Immature natural killer cell (primary cell): ENCODE data around the gene GLB1L. TPM values are rescaled to one million over a fixed set of nuclear protein-coding genes. Genes with fewer than 3 reads are reported as not detected.
"Not testable (repeated sequence)": the region's sequence is repeated elsewhere in the genome, so short reads cannot be mapped to it uniquely, and the experiment has no call there.

Source experiments
- DNase-seq, 3 donors: peaks; one replicate each; pipeline ENCODE4 v3.0.0; 2022; ENCODE audit warnings: mixed read lengths in 1 of 3
- H3K27ac Mint-ChIP-seq, 6 donors: one replicate each; pipeline ENCODE4 v1.8.0; 2020; ENCODE audit warnings: mixed read lengths in 6 of 6, mild to moderate bottlenecking in 5 of 6, inconsistent platforms in 4 of 6, moderate library complexity in 3 of 6
- H3K27me3 Mint-ChIP-seq, 3 donors: one replicate each; pipeline ENCODE4 v1.8.0; 2020 to 2021; ENCODE audit warnings: low read depth in 3 of 3, mild to moderate bottlenecking in 3 of 3, mixed read lengths in 3 of 3, moderate library complexity in 3 of 3, inconsistent platforms in 1 of 3
- H3K36me3 Mint-ChIP-seq, 3 donors: one replicate each; pipeline ENCODE4 v1.8.0; 2020; ENCODE audit warnings: mixed read lengths in 3 of 3, inconsistent platforms in 2 of 3, mild to moderate bottlenecking in 2 of 3
- H3K4me1 Mint-ChIP-seq, 2 donors: one replicate each; pipeline ENCODE4 v1.8.0; 2020; ENCODE audit warnings: inconsistent platforms in 2 of 2, mild to moderate bottlenecking in 2 of 2, mixed read lengths in 2 of 2, moderate library complexity in 1 of 2
- H3K4me3 Mint-ChIP-seq, 5 donors: one replicate each; pipeline ENCODE4 v1.8.0; 2020; ENCODE audit warnings: mild to moderate bottlenecking in 5 of 5, mixed read lengths in 5 of 5, inconsistent platforms in 3 of 5, moderate library complexity in 3 of 5
- H3K9me3 Mint-ChIP-seq, 6 donors: one replicate each; pipeline ENCODE4 v1.8.0; 2020; ENCODE audit warnings: mild to moderate bottlenecking in 6 of 6, mixed read lengths in 6 of 6, inconsistent platforms in 4 of 6, moderate library complexity in 3 of 6
- polyA plus RNA-seq, 3 donors: library from polyadenylated mRNA; unstranded; fragments of 300-500 nt; fragmentation: Illumina TruSeq; gene quantifications; one replicate each; pipeline ENCODE4 v1.2.3, GENCODE V29; 2021

GLB1L gene
- polyA plus RNA-seq = 1 to 10 TPM in 1 of 3 donors, under 1 TPM in 1, not detected in 1; 0.44 to 1.0 TPM

DNA sequence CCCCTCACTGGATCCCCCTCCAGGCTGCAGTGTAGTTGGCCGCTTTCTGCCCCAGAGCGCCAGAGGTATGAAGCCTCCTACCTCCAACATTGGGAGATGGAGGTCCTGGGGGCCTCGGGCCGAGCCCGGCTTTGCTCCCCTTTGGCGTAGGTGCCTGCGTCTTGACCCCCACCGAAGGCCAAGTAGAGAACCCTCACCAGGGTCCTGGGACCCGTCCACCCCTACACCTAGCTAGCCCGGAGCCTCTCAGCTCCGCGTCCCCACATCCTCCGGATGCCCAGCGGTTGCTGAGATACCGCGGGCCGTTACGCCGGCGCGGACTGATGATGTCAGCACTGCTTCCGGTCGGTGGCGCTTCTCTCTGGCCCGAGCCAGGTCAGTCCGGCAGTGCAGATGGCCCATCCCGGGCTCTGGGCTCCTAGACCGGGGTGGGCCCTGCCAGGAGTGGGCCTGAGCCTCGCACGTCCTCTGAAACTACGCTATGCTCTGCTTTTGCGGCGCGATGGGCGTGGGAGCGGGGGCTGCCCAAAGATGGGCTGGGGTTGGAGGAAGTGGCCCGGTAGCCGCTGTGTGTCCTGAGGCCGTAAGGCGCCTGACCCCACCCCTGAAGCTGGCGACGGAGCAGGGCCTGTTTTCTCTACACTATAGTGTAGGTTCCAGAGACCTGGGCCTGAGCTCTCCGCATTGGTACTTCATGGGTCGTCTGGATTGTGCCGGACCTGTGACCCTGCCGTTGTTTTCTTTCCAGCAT, at the start of gene GLB1L, which contains the start of gene STK16:
Gene GLB1L (minus strand): TSS at position 297 of the 751 bp plus-strand sequence. CDS start 1,871 bp downstream, outside the sequence.
Gene STK16 (plus strand): TSS at position 332 of the 751 bp plus-strand sequence. CDS start 521 bp downstream, outside the sequence.
- peak within 1 kb of the TSS; percentile 89 to 93 (median 90) for H3K4me3 Mint-ChIP-seq
- peak within 1 kb of the TSS; percentile 93 to 98 (median 98) for H3K27ac Mint-ChIP-seq
- H3K9me3 Mint-ChIP-seq = no peaks in the 10 kb centered on the region
- peaks cover 63 to 67% of the 10 kb centered on the region in 2 donors for H3K4me1 Mint-ChIP-seq
- H3K27me3 Mint-ChIP-seq = peaks cover 12 to 31% (median 26%) of the 10 kb centered on the region in 3 donors
- H3K36me3 Mint-ChIP-seq = peaks cover 0 to 16% (median 12%) of the 10 kb centered on the region in 3 donors
- DNase-seq = peak; percentile 92 to 93 (median 93)

DNA sequence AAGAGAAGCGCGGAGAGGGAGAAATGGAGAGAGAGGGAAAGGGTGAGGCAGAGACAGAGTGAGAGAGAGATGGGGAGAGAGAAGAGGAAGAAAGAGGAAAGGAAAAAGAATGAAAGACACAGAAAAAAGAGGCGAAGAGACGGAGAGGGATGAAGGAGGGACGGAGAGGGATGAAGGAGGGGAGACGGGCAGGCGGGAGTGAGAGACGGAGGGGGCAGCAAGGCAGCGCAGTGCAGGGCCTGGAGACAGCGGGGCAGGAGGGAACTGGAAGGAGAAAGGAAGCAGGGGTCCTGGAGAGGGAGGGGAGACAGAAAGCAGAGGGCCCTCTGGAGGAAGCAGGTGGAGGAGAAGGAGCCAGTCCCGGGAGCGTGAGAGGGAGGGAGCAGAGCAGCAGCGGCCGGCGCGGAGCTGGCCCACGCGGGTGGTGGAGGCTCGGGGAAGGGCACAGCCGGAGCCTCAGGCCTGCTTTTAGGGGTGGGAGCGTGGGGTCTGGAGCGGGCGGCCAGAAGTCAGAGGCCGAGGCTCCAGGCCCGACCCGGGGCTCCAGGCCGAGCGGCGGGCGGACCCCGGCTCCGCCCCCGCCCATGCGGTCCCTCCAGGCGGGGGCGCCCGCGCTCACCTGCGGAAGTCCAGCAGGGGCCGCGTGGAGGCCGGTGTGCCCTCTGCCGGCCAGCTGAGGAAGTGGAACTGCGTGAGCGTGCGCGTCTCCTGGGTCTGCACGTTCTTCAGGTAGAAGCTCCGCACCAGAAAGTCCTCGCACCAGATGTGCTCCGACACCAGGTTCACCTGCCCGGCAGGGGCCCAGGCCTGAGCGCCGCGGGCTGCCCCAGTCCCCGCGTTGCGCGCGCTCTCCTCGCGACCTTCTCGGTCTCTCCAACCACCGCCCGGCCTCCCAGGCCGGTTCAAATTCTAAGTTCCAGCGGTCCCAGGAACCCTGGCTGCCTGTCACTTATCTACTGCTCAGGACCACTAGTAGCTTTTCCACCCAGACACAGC, 49.4 kb upstream of the GLB1L start:
- peak overlapping the region; percentile 29 to 98 (median 92) for H3K27ac Mint-ChIP-seq
- peak; percentile 88 to 91 (median 90) for DNase-seq
- no peaks in the 10 kb centered on the region for H3K9me3 Mint-ChIP-seq
- H3K4me1 Mint-ChIP-seq = peaks cover 10 to 17% of the 10 kb centered on the region in 2 donors
- peak overlapping the region; percentile 73 to 86 (median 77) for H3K4me3 Mint-ChIP-seq
- H3K27me3 Mint-ChIP-seq = peaks cover 6 to 10% (median 7%) of the 10 kb centered on the region in 3 donors
- no peaks in the 10 kb centered on the region for H3K36me3 Mint-ChIP-seq

GRCh38 chr2:219293736-219294231, 48.5 kb upstream of the GLB1L start:
- peak overlapping the region; percentile 73 to 86 (median 77) for H3K4me3 Mint-ChIP-seq
- H3K27me3 Mint-ChIP-seq = peaks cover 2 to 10% (median 7%) of the 10 kb centered on the region in 3 donors
- H3K27ac Mint-ChIP-seq = peak overlapping the region in 5 of 6 donors; percentile 86 to 98 (median 97)
- DNase-seq = no peak
- H3K36me3 Mint-ChIP-seq = no peaks in the 10 kb centered on the region
- no peaks in the 10 kb centered on the region for H3K9me3 Mint-ChIP-seq
- H3K4me1 Mint-ChIP-seq = peaks cover 10 to 17% of the 10 kb centered on the region in 2 donors

- H3K4me3 Mint-ChIP-seq = peak overlapping the region in 1 of 5 donors; percentile 35
These were observed 47.4 kb upstream of the GLB1L start for GRCh38 chr2:219292616-219293015.

DNA sequence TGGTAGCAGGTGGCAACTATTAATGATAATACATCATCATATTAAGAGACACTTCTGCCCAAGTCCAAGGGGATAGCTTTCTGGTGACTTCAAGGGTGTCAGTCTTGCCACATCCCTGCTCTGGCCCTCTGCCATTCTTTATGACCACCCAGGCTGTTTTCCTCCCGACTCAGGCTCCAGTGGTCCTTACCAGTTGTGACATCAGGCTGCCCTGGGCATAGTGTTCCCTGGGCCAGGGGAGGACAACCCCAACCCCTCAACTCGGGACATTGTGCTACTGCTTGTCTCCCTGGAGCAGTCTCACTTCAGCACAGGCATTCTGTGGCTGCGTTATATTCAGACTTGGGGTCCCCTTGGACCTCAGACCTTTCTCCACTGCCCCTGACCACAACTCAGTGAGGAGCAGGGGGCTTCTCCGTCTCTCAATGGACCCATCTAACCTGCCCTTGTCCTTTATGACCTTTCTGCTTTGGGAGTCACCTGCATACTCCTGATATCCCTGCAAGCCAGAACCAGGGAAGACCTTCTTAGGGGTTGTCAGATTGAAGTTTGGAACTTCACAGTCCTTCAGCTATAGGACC, 46.8 kb upstream of the GLB1L start:
- peaks cover 0 to 6% (median 5%) of the 10 kb centered on the region in 3 donors for H3K27me3 Mint-ChIP-seq
- H3K4me3 Mint-ChIP-seq = no peak overlapping the region
- no peak for DNase-seq
- H3K4me1 Mint-ChIP-seq = peaks cover 10 to 16% of the 10 kb centered on the region in 2 donors
- no peaks in the 10 kb centered on the region for H3K9me3 Mint-ChIP-seq
- H3K36me3 Mint-ChIP-seq = no peaks in the 10 kb centered on the region
- peak overlapping the region in 5 of 6 donors; percentile 16 to 87 (median 67) for H3K27ac Mint-ChIP-seq

More at GRCh38 chr2:219292616-219293015, 47.4 kb upstream of the GLB1L start:
- no peaks in the 10 kb centered on the region for H3K36me3 Mint-ChIP-seq
- peaks cover 0 to 10% (median 4%) of the 10 kb centered on the region in 3 donors for H3K27me3 Mint-ChIP-seq
- peaks cover 10 to 16% of the 10 kb centered on the region in 2 donors for H3K4me1 Mint-ChIP-seq
- no peaks in the 10 kb centered on the region for H3K9me3 Mint-ChIP-seq
- H3K27ac Mint-ChIP-seq = peak overlapping the region in 3 of 6 donors; percentile 71 to 87 (median 74)
- no peak for DNase-seq

GRCh38 chr2:219291394-219291793, 46.1 kb upstream of the GLB1L start:
- Mint-ChIP-seq H3K27me3 (peaks cover 0 to 6% (median 5%) of the 10 kb centered on the region in 3 donors), H3K36me3 (no peaks in the 10 kb centered on the region), H3K4me3 (no peak overlapping the region), H3K9me3 (no peaks in the 10 kb centered on the region), H3K27ac (peak overlapping the region in 3 of 6 donors; percentile 74 to 87 (median 80)), H3K4me1 (peaks cover 10 to 16% of the 10 kb centered on the region in 2 donors)
- no peak for DNase-seq

DNA sequence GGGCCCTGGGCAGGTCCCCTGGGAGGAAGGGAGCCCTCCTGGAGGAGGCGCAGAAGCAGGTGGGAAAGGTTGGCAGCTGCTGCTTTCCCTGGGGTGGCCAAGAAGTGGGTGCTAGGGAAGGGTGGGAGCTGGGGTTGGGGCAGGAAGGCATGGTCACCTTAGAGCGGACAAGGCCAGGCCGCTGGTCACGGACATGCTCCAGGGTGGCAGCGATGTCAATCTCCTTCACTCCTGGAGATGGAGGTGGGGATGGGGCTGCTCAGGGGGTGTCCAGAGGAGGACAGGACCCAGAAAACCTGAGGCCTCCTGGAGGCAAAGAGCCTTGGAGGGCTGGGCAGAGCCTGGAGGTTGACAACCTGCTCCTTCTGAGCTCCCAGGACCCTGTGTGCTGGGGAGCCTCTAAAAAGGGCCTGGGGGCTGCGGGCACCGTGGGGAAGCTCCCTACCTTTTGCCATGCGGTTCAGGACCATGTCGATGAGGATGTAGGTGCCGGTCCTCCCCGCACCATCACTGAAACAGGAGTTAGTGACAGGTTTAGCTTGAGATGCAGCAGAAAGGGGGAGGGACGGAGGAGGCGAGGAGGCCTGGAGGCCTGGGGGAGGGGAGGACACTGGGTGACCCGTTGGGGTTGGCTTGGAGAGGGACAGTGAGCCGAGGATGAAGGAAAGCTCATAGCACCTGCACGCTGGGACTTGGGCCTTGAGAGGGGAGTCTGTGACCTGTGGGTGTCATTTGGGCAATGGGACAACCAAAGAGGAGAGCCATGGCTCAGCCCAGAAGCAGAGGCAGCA, 45.3 kb upstream of the GLB1L start:
- Mint-ChIP-seq H3K27ac (peak overlapping the region in 4 of 6 donors; percentile 28 to 74 (median 44)), H3K4me1 (peaks cover 10 to 13% of the 10 kb centered on the region in 2 donors), H3K9me3 (no peaks in the 10 kb centered on the region), H3K36me3 (no peaks in the 10 kb centered on the region), H3K4me3 (no peak overlapping the region), H3K27me3 (peaks cover 0 to 6% (median 3%) of the 10 kb centered on the region in 3 donors)
- no peak for DNase-seq

DNA sequence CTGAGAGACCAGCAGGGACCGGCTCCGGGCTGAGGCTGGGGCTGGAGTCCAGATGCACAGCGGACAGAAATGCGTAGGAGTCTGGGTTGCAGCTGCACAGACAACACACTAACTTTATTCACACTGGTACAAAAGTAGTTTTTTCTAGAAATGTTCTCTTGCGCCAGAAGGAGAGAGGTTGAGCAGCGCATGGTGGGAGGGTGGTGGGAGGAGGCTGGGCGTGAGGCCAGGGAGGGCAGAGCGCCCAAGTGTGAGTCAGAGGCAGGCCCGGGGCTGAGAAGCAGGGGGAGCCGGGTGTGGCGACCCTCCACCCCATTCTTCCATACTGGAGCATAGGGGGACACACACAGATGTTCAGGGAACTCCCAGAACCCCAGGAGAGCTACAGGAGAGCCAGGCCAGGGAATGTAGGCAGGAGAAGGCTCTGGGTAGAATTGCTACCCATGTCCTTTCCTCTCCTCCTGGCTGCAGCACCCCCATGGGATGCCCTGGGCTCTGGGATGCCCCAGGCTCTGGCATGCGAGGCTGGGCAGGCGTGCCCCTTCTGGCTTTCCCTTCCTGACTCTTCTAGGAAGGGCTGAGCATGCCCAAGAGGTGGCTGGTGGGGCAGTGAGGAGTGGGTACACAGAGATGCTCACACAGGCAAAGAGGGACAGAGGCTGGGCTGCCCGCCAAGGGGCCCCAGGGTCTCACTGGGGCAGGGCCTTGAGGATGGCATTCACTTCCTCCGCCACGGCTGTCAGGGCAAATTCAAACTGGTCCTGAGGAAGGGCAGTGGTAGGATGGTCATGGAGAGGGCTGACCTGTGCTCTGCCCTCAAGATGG, 44.5 kb upstream of the GLB1L start:
- Mint-ChIP-seq H3K27ac (peak overlapping the region in 3 of 6 donors; percentile 34 to 64 (median 40)), H3K27me3 (peaks cover 0 to 5% (median 3%) of the 10 kb centered on the region in 3 donors), H3K36me3 (peaks cover 0 to 3% (median 3%) of the 10 kb centered on the region in 3 donors), H3K4me1 (peaks cover 6 to 7% of the 10 kb centered on the region in 2 donors), H3K9me3 (no peaks in the 10 kb centered on the region), H3K4me3 (no peak overlapping the region)
- no peak for DNase-seq

DNA sequence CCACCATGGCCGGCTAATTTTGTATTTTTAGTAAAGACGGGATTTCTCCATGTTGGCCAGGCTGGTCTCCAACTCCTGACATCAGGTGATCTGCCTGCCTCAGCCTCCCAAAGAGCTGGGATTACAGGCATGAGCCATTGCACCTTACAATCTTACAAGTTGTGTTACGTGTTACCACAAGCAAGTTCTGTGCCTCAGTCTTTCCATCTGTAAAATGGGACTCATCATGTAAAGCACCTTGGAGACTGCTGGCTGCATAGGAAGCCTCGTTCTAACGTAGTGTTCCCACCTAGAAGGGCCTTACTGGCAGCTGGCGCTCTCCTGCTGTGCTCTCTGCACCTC, 43.9 kb upstream of the GLB1L start:
- peaks cover 0 to 3% (median 3%) of the 10 kb centered on the region in 3 donors for H3K27me3 Mint-ChIP-seq
- peaks cover 3% of the 10 kb centered on the region in 2 donors for H3K4me1 Mint-ChIP-seq
- no peak overlapping the region for H3K4me3 Mint-ChIP-seq
- peak overlapping the region in 2 of 6 donors; percentile 34 to 64 for H3K27ac Mint-ChIP-seq
- H3K36me3 Mint-ChIP-seq = peaks cover 0 to 3% (median 3%) of the 10 kb centered on the region in 3 donors
- DNase-seq = no peak
- no peaks in the 10 kb centered on the region for H3K9me3 Mint-ChIP-seq

DNA sequence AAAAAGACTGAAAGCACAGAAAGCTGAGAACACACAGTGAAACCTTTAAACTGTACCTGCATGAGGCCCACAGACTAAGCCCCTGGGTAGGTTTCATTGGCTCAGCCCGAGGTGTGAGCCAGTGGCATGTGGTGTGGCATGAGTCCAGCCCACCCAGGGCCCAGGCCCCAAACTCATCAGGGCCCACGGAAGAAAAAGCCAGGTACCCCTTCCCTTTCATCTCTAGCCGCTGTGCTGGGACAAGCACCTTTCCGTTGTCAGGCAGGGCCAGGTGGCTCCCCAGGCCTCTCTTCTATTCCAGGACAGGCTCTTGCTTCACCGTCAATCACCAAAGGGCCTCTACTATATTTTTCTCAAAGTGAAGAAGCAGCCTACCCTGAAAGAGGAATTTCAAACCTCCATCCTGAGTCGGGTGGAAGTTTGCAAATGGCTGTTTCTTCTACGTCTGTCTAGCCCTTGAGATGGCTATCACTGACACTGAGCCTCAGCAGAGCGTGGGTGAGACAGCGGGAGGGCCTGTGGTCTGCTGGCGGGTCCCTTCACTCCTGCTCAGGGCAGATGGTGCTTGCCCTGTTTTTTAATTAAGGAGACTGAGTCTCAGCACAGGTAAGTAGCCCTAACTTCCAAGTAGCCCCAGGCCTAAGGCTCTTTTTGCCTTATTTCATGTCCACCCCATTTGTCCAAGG, 42.5 kb upstream of the GLB1L start:
- Mint-ChIP-seq H3K27ac (peak overlapping the region; percentile 43 to 84 (median 78)), H3K4me3 (no peak overlapping the region), H3K27me3 (peaks cover 0 to 2% (median 2%) of the 10 kb centered on the region in 3 donors), H3K4me1 (peaks cover 0 to 5% of the 10 kb centered on the region in 2 donors), H3K36me3 (peaks cover 3 to 13% (median 6%) of the 10 kb centered on the region in 3 donors), H3K9me3 (no peaks in the 10 kb centered on the region)
- no peak for DNase-seq

DNA sequence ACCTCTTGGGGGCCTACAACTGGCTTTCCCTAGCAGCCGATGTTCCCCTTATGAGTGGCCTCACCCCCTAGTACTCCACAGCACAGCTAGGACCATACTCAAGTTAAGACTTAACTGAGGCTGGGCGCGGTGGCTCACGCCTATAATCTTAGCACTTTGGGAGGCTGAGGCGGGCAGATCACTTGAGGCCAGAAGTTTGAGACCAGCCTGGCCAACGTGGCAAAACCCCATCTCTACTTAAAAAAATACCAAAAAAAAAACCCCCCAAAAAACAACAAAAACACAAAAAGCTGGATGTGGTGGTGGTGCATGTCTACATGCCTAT, 41.8 kb upstream of the GLB1L start:
- DNase-seq, H3K9me3 Mint-ChIP-seq, H3K4me3 Mint-ChIP-seq, H3K27me3 Mint-ChIP-seq: not testable (repeated sequence)
- peaks cover 3 to 20% (median 7%) of the 10 kb centered on the region in 3 donors for H3K36me3 Mint-ChIP-seq
- H3K27ac Mint-ChIP-seq = peak overlapping the region in 5 of 6 donors; percentile 29 to 84 (median 77)
- peaks cover 0 to 11% of the 10 kb centered on the region in 2 donors for H3K4me1 Mint-ChIP-seq
